CD1c-positive myeloid dendritic cell (primary cell): ENCODE results near the gene ARHGEF10L.
"Not testable (repeated sequence)": the region's sequence is repeated elsewhere in the genome, so short reads cannot be mapped to it uniquely, and the experiment has no call there.

Experiments used
- DNase-seq: peaks from one replicate; pipeline ENCODE4 v3.0.0-alpha.2; 2016; ENCODE audit errors: extremely low spot score

The ARHGEF10L gene, protein sequence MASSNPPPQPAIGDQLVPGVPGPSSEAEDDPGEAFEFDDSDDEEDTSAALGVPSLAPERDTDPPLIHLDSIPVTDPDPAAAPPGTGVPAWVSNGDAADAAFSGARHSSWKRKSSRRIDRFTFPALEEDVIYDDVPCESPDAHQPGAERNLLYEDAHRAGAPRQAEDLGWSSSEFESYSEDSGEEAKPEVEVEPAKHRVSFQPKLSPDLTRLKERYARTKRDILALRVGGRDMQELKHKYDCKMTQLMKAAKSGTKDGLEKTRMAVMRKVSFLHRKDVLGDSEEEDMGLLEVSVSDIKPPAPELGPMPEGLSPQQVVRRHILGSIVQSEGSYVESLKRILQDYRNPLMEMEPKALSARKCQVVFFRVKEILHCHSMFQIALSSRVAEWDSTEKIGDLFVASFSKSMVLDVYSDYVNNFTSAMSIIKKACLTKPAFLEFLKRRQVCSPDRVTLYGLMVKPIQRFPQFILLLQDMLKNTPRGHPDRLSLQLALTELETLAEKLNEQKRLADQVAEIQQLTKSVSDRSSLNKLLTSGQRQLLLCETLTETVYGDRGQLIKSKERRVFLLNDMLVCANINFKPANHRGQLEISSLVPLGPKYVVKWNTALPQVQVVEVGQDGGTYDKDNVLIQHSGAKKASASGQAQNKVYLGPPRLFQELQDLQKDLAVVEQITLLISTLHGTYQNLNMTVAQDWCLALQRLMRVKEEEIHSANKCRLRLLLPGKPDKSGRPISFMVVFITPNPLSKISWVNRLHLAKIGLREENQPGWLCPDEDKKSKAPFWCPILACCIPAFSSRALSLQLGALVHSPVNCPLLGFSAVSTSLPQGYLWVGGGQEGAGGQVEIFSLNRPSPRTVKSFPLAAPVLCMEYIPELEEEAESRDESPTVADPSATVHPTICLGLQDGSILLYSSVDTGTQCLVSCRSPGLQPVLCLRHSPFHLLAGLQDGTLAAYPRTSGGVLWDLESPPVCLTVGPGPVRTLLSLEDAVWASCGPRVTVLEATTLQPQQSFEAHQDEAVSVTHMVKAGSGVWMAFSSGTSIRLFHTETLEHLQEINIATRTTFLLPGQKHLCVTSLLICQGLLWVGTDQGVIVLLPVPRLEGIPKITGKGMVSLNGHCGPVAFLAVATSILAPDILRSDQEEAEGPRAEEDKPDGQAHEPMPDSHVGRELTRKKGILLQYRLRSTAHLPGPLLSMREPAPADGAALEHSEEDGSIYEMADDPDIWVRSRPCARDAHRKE (N-terminal part only)

DNA sequence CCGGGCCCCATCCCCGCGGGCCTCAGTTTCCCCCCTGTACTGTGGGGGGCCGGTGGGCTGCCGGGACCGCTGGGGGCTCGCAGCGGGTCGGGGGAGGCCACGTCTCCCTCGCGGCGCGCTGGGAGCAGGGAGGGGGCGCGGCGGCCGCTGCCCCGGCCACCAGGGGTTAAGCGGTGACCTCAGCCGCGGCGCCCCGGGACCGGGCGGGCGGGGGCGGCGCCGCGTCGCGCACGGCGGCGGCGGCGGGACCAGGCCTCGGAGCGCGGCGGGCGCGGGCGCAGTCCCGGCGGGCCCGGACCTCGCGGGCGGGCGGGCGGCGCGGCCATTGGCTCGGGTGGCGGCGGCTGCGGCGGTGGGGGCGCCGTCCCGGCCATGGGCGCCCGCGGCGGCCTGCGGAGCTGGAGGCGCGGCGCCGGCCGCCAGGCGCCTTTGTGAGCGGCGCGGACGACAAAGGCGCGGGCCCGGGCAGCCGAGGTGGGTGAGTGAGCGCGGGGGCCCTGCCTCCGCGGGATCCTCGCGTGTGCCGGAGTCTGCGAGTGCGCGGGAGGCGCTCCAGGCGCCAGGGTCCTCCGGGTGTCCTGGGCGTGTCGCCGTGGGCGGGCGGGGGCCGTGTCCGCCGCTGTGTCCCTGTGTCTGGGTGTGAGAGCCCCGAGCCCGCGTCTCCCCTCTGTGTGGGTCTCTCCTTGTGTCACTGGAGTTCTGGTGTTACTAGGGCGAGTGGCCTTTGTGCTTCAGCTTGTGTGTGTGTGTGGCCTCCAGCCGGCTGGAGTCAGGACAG is at the start of gene ARHGEF10L:
Gene ARHGEF10L (plus strand): TSS at position 222 of the 778 bp plus-strand sequence. CDS start 40,898 bp downstream, outside the sequence.
- DNase-seq, result peak; percentile 47

DNA sequence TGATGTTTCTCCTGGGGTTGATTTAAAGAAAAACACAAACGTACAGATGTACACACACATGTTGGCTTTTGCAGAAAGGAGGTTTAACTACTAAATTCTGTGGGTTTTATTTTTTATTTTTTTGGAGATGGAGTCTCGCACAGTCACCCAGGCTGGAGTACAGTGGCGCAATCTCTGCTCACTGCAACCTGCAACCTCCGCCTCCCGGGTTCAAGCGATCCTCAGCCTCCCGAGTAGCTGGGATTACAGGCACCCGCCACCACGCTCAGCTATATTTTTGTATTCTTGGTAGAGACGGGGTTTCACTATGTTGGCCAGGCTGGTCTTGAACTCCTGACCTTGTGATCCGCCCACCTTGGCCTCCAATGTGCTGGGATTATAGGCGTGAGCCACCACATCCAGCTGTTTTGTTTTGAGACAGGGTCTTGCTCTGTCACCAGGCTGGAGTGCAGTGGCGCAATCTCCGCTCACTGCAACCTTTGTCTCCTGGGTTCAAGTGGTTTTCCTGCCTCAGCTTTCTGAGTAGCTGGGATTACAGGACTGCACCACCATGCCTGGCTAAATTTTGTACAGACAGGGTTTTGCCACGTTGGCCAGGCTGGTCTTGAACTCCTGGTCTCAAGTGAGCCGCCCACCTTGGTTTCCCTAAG is 49.6 kb upstream of the ARHGEF10L start:
- not testable (repeated sequence) for DNase-seq

DNA sequence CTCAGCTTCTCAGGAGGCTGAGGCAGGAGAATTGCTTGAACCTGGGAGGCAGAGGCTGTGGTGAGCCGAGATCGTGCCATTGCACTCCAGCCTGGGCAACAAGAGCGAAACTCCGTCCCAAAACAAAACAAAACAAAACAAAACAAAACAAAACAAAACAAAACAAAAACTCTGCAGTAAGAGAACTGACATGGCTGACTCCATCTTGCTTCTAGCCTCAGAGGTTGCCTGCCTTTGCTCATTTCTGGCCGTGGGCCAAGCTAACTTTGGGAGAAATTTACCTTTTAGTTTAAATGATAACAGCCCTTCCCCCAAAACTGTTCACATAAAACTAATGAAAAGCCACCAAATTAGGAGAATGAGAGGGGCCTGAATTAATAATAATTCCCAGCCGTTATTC is 48.8 kb upstream of the ARHGEF10L start:
- not testable (repeated sequence) for DNase-seq

GRCh38 chr1:17494114-17494729 is 45.3 kb upstream of the ARHGEF10L start:
- peak; percentile 67 for DNase-seq

- DNase-seq, result no peak
Observed at GRCh38 chr1:17496419-17496818, 43.1 kb upstream of the ARHGEF10L start.

DNA sequence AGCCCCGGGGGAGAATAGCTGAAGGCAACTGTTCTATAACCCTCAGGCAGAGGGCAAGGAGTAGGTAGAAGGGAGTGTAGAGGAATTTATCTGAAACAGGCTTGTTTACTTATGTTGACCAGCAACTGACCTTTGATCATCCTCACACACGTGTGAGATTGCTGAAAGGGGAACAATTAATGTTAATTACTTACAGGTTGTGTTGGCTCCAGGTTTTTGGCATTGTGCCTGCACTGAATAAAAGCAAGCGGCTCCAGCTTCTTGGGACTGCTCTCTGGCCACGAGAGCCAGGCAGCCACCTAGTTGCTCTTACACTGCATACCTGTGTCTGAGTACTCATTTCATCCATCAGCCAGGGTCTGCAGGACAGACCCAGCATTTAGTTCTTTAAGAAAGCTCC is 41.3 kb upstream of the ARHGEF10L start:
- DNase-seq, result no peak

DNA sequence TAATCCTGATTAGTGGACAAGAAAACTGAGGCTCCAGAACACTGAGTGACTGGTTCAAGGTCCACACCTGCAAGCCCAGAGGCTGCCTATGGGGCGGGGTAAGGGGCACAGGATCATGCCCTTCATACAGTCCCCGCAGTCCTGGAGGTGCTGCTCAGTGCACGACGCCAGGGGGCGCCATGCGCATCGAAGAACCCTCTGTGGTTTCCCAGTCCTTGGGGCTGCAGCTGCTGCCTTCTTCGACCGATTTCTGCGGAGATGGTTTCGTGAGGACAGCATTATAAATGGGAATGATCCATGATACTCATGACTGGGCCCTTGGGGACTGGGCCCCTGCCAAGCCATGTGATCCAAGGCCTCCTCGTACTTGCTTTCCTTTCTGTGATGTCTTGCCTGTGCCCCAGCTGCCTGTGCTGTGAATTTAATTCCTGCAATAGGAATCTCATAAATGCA is 37.1 kb upstream of the ARHGEF10L start:
- peak; percentile 84 for DNase-seq

- DNase-seq, result no peak
Observed at GRCh38 chr1:17503146-17503545, 36.4 kb upstream of the ARHGEF10L start.

GRCh38 chr1:17507200-17507599 is 32.3 kb upstream of the ARHGEF10L start:
- DNase-seq, result not testable (repeated sequence)

DNA sequence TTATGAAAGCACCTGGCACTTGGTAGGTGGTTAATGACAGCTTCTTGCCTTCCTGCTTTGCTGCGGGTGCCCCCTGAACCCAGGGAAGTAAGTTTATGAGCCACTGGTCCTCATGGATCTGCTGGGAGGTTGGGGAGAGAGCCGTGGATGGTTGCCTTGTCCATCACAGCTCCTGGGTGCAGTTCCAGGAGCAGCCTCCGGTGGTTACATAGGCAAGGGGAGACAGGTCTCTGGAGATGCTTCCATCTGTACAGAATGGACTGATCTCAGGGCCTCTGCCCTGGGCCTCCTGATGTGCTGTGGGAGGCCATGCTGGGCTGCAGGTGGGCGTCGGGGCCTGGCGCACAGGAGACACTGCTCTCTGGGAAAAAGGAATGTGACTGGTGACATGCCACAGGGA is 31.6 kb upstream of the ARHGEF10L start:
- no peak for DNase-seq

DNA sequence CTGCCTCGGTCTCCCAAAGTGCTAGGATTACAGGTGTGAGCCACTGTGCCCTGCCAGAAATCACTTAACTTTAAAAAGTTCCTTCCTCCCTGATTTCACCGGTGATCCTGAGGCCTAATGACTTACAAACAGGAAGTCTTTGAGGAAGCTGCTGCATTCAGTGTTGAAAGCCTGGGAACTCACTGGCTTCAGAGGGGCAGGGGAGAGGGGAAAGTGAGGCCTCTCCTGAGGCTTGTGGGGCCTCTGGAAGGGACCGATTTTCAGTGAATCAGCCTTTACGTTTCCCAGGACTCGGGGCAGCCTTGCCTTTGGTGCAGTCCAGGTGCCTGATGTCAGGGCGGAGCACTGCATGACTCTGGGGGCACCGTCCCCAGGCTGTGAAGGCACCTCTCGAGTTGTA is 30.1 kb upstream of the ARHGEF10L start:
- DNase-seq, result peak; percentile 48

GRCh38 chr1:17510138-17510537 is 29.4 kb upstream of the ARHGEF10L start:
- DNase-seq, result no peak

DNA sequence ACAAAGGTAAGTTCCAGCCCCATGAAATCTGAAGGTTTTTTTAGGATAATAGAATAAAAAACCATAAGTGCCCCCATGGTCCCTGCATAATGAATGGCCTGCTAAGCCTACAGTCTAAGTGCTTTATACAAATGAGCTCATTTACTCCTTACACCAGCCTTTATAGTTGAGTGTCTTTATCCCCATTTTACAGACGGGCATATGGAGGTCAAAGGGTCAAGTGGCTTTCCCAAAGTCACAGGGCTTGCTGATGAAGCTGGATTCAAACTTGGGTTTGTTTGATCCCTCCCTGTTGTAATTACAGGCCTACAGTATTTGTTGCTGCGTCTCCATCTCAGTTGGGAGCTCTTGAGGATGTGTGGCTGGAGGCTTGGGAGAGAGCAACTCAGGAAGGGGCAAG is 28.3 kb upstream of the ARHGEF10L start:
- DNase-seq, result no peak

GRCh38 chr1:17513131-17513530 is 26.4 kb upstream of the ARHGEF10L start:
- no peak for DNase-seq

- no peak for DNase-seq
Observed at GRCh38 chr1:17514776-17515175, 24.7 kb upstream of the ARHGEF10L start.

DNA sequence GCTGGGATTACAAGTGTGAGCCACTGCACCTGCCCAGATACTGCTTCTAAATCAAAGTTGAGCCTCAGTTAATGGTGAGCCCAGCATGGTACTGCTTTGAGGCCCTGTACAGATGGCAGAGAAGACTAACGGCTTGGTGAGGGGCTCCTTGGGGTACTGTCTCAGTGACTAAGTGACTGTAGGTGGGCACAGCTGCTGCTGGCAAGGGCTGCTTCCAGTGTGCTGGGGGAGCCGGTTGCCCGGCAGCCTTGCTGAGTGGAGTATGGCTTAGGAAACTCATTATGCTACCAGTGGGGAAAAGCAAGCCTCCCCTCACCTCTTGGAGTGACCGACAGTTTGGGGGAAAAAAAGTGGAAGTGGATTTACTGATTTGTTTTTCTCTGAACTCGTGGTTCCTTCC is 23.6 kb upstream of the ARHGEF10L start:
- DNase-seq, result peak; percentile 18

DNA sequence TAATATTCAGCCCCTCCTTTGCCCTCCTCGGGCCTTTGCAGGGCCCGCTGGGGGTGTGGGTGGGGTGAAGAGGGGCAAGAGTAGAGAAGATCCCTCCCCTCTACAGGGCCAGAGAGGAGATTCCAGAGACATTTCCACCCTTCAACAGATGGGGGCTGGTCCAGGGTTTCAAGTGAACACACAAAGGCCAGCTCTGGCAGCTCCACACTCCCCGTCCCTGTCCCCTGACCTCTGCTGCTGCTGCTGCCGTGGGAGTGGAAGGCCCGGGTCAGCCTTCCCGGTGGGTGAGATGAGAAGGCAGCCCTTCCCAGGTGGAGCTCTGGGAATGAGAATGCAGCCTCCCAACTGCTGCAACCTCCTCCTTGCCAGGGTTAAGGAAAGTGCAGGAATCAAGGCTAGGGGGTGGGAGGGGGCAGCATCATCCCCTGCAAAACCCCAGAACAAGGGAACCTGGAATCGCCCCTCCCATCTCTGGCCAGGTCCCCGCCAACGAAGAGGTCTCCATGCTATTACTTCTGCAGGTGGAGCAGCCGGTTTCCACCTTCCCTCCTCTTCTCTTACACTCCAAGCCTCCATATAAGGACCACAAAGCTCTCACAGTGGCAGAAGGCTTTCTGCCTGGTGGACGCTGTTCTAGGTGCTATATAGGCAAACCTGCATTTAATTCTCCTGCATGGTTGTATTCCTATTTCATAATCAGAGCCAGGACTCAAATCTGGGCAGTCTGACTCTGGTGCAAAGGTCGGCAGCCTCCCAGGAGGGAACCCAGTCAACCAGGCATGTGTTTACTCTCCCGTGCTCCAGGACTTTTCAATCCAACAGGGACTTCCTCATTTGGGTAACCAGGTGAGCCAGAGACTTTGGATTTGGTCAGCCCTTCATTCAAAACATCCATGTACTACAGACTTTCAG is 22.9 kb upstream of the ARHGEF10L start:
- no peak for DNase-seq

DNA sequence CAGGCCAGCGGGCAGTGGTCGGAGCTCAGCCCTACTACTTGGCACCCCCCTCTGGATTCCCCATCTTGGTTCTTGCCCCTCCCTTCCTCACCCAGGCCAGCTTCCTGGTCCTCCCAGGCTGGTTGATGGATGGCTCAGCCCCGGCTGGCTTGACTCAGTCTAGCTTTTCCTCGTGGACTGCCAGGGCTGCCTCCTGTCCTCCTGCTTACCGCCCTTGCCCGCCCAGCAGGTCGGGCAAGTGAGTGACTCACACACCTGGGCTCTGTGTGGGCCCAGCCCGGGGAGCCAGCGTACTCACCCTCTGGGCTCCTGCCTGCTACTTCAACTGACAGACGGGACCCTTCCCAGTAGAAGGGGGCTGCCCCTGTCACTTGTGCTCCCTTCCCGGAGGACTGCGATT is 19.5 kb upstream of the ARHGEF10L start:
- no peak for DNase-seq
